Tibial nerve (tissue), 4 donors: ENCODE data around the gene CARNS1.

Source experiments
- CTCF ChIP-seq, 5 experiments: fragments of 200-600 bp in 3 of 5; fragments of 450-650 bp in 2 of 5; sonication (generic) in 3 of 5; IDR thresholded peaks; one replicate each; pipeline ENCODE4 v1.5.1; 2016 to 2019; ENCODE audit warnings: antibody characterized with exemption in 5 of 5, mild to moderate bottlenecking in 3 of 5, moderate library complexity in 2 of 5
- EP300 ChIP-seq, 2 donors: sonication (generic); formaldehyde crosslinking; IDR thresholded peaks; one replicate each; pipeline ENCODE4 v1.6.1; 2017; ENCODE audit warnings: antibody characterized with exemption in 2 of 2, mild to moderate bottlenecking in 1 of 2
- POLR2A ChIP-seq, 2 donors: fragments of 450-650 bp; IDR thresholded peaks; one replicate each; pipeline ENCODE4 v1.6.1; 2017; ENCODE audit warnings: antibody characterized with exemption in 2 of 2, mild to moderate bottlenecking in 2 of 2, moderate library complexity in 2 of 2

- no peak for TF ChIP-seq CTCF (IDR thresholded peaks at IDR 0.05)
- TF ChIP-seq EP300 (IDR thresholded peaks at IDR 0.05): no peak
- no peak for TF ChIP-seq POLR2A (IDR thresholded peaks at IDR 0.05)
These were observed 2.8 kb upstream of the CARNS1 start for GRCh38 chr11:67412495-67413179.
